PC-9 (cell line): ENCODE results near the gene FAM114A1.

Source experiments
- CTCF ChIP-seq: fragments of 200-600 bp; sonication (generic); conservative IDR thresholded peaks from 2 replicates; pipeline ENCODE4 v1.6.1; 2017; ENCODE audit warnings: mixed run types, antibody characterized with exemption, mild to moderate bottlenecking, moderate library complexity
- EZH2 ChIP-seq: fragments of 200-600 bp; sonication (generic); IDR thresholded peaks from 2 replicates; pipeline ENCODE4 v1.8.0; 2017; ENCODE audit warnings: antibody characterized with exemption, low read depth

- TF ChIP-seq CTCF (no peak), EZH2 (no peak)
Observed at GRCh38 chr4:38917481-38918025, 49.9 kb downstream of the FAM114A1 start.
